Endothelial cell of umbilical vein (primary cell): ENCODE data around the gene THSD4. TPM values are rescaled to one million over a fixed set of nuclear protein-coding genes. Genes with fewer than 3 reads are reported as not detected.

ENCODE experiments used
- BruUV-seq: library from RNA; stranded (reverse); fragments of 400-500 nt; replicated peaks from 2 replicates; lab custom pipeline; 2021; lab: Mats Ljungman, UMichigan
- CTCF ChIA-PET: fragments of 300-600, 350-600 bp; sonication (Branson Sonifier 250); formaldehyde crosslinking; loops from one replicate; lab custom pipeline; 2021; ENCODE audit warnings: antibody characterized with exemption, inconsistent platforms; lab: Charles Lee
- POLR2A ChIA-PET: fragments of 300-600, 350-600 bp; sonication (Branson Sonifier 250); formaldehyde crosslinking; loops from one replicate; lab custom pipeline; 2021; ENCODE audit warnings: antibody characterized with exemption, inconsistent platforms; lab: Charles Lee
- DNase-seq: peaks from one replicate; pipeline ENCODE4 v3.0.0-alpha.2; 2011; ENCODE audit warnings: low read depth, low spot score
- FAIRE-seq: peaks from 2 replicates; lab custom pipeline; 2011; peaks lifted over from hg19 to GRCh38; lab: Jason Lieb, UNC
- H2AFZ ChIP-seq: 2 replicates; pipeline ENCODE4 v1.6.0; 2012; ENCODE audit warnings: low read depth, low read length, control low read depth, inconsistent platforms
- H3K27ac ChIP-seq: 2 replicates; pipeline ENCODE4 v1.5.1; 2011; ENCODE audit warnings: low read depth, mild to moderate bottlenecking, control low read depth, low read length, moderate library complexity; ENCODE audit not compliant: insufficient read depth
- H3K27me3 ChIP-seq, 2 experiments: 2 replicates each; pipeline versions ENCODE4 v1.6.0 to v1.6.1; 2011; ENCODE audit warnings: low read length in 2 of 2, mixed read lengths in 1 of 2; ENCODE audit not compliant: control insufficient read depth in 2 of 2, insufficient read depth in 2 of 2
- H3K36me3 ChIP-seq, 2 experiments: 2 replicates in 1 of 2; 3 replicates in 1 of 2; pipeline ENCODE4 v1.5.1; 2011; ENCODE audit warnings: low read length in 2 of 2, mild to moderate bottlenecking in 1 of 2, moderate library complexity in 1 of 2; ENCODE audit not compliant: control insufficient read depth in 2 of 2, insufficient read depth in 2 of 2; ENCODE audit errors: extremely low read depth in 1 of 2
- H3K4me1 ChIP-seq: 3 replicates; pipeline ENCODE4 v1.5.1; 2011; ENCODE audit warnings: mild to moderate bottlenecking, low read length; ENCODE audit not compliant: control insufficient read depth, insufficient read depth; ENCODE audit errors: extremely low read depth
- H3K4me2 ChIP-seq: 2 replicates; pipeline ENCODE4 v1.6.1; 2011; ENCODE audit warnings: low read length, control low read depth, mixed read lengths; ENCODE audit not compliant: insufficient read depth
- H3K4me3 ChIP-seq, 3 experiments: fragments of 200-600 bp in 1 of 3; sonication (generic), shearing (Covaris generic) in 1 of 3; replicated peaks in 1 of 3; 2 replicates each; pipeline ENCODE4 v1.5.1; 2011 to 2016; ENCODE audit warnings: control low read depth in 3 of 3, low read length in 3 of 3, mild to moderate bottlenecking in 2 of 3, inconsistent platforms in 1 of 3, low read depth in 1 of 3, moderate library complexity in 1 of 3; ENCODE audit not compliant: insufficient read depth in 1 of 3
- H3K79me2 ChIP-seq: 2 replicates; pipeline ENCODE4 v1.6.0; 2012; ENCODE audit warnings: low read length, inconsistent platforms; ENCODE audit not compliant: control insufficient read depth, insufficient read depth
- H3K9ac ChIP-seq: replicated peaks from 2 replicates; pipeline ENCODE3; 2011; ENCODE audit warnings: low read length, control low read depth; ENCODE audit not compliant: insufficient read depth; ENCODE audit errors: extremely low read depth
- H3K9me1 ChIP-seq: replicated peaks from 3 replicates; pipeline ENCODE4 v1.6.0; 2011; ENCODE audit warnings: mild to moderate bottlenecking, low read length; ENCODE audit not compliant: control insufficient read depth, insufficient read depth; ENCODE audit errors: extremely low read depth
- H3K9me3 ChIP-seq: replicated peaks from 2 replicates; pipeline ENCODE4 v1.5.1; 2012; ENCODE audit warnings: low read length, inconsistent platforms; ENCODE audit not compliant: control insufficient read depth, insufficient read depth
- H4K20me1 ChIP-seq: replicated peaks from 2 replicates; pipeline ENCODE3; 2011; ENCODE audit warnings: mild to moderate bottlenecking, low read length; ENCODE audit not compliant: control insufficient read depth, insufficient read depth; ENCODE audit errors: extremely low read depth
- CTCF ChIP-seq, 2 donors: IDR thresholded peaks; 1 replicate in 1 of 2; 2 replicates in 1 of 2; pipeline ENCODE4 v1.5.1; 2011; ENCODE audit warnings: low read length in 2 of 2, mild to moderate bottlenecking in 2 of 2, moderate library complexity in 2 of 2, control low read depth in 1 of 2, inconsistent platforms in 1 of 2, low read depth in 1 of 2; ENCODE audit not compliant: insufficient read depth in 1 of 2; ENCODE audit errors: extremely low read depth in 1 of 2
- EZH2 ChIP-seq: IDR thresholded peaks from 2 replicates; pipeline ENCODE4 v1.6.1; 2012; ENCODE audit warnings: borderline replicate concordance, low read depth, mild to moderate bottlenecking, moderate library complexity, low read length, inconsistent platforms; ENCODE audit not compliant: severe bottlenecking
- FOS ChIP-seq: IDR thresholded peaks from 2 replicates; pipeline ENCODE4 v1.6.1; 2011; ENCODE audit warnings: mild to moderate bottlenecking, low read length, moderate library complexity, borderline replicate concordance; ENCODE audit not compliant: insufficient read depth
- GATA2 ChIP-seq: IDR thresholded peaks from 2 replicates; pipeline ENCODE4 v1.7.0; 2011; ENCODE audit warnings: low read depth, mild to moderate bottlenecking, moderate library complexity, mixed read lengths, low read length; ENCODE audit not compliant: insufficient read length, insufficient read depth
- JUN ChIP-seq: IDR thresholded peaks from 2 replicates; pipeline ENCODE4 v1.6.1; 2011; ENCODE audit warnings: borderline replicate concordance, low read depth; ENCODE audit not compliant: insufficient read length, insufficient read depth
- MAX ChIP-seq: IDR thresholded peaks from 2 replicates; pipeline ENCODE4 v1.6.1; 2011; ENCODE audit not compliant: insufficient read depth, insufficient read length
- MYC ChIP-seq: IDR thresholded peaks from one replicate; pipeline ENCODE4 v1.6.1; 2011; ENCODE audit warnings: mild to moderate bottlenecking, low read depth, low read length
- POLR2A ChIP-seq: IDR thresholded peaks from 2 replicates; pipeline ENCODE4 v1.6.1; 2012; ENCODE audit warnings: low read depth, mild to moderate bottlenecking, control low read depth, low read length
- POLR2AphosphoS5 ChIP-seq: IDR thresholded peaks from 2 replicates; pipeline ENCODE4 v1.6.1; 2012; ENCODE audit warnings: low read depth, mild to moderate bottlenecking, control low read depth, low read length, moderate library complexity; ENCODE audit not compliant: insufficient read depth
- dilution Hi-C: fragments of 300-500 bp; cut with MboI; formaldehyde crosslinking; loops from one replicate; pipeline ENCODE4 v1.15.0; 2019; ENCODE audit warnings: low sequenced_read_pairs; ENCODE audit not compliant: extremely low pct_ligation_motif_present
- intact Hi-C: fragments of 100-400 bp; cut with micrococcal nuclease; formaldehyde crosslinking; loops from one replicate; pipeline ENCODE4 v1.10.0; 2022
- polyA plus RNA-seq, 4 experiments: library from polyadenylated mRNA; depleted of rRNA in 3 of 4; stranded (reverse) in 3 of 4; unstranded in 1 of 4; fragments of >200 nt; gene quantifications; 2 replicates each; pipeline versions ENCODE4 v1.2.1 to v1.2.3, GENCODE V29; 2011 to 2012; ENCODE audit warnings: missing spikeins in 1 of 4
- total RNA-seq: library from RNA; stranded (reverse); gene quantifications from 2 replicates; pipeline ENCODE4 v1.2.3, GENCODE V29; 2021

The THSD4 gene
- total and polyA plus RNA-seq, 2 donors (not counting 3 experiments of a cell fraction or from before 2014, with no cell fraction given), result 9.9 to 25.4 TPM

GRCh38 chr15:71627604-71628003 is 512.3 kb downstream of the THSD4 start:
- Histone ChIP-seq H2AFZ (no peak overlapping the region), H4K20me1 (no peaks in the 10 kb centered on the region), H3K36me3 (no peaks in the 10 kb centered on the region), H3K4me1 (no peaks in the 10 kb centered on the region), H3K27ac (no peak overlapping the region), H3K4me2 (no peak overlapping the region), H3K9me1 (no peaks in the 10 kb centered on the region), H3K9ac (no peak overlapping the region), H3K79me2 (no peaks in the 10 kb centered on the region), H3K27me3 (peaks cover 0 to 1% of the 10 kb centered on the region in 2 experiments), H3K4me3 (no peak overlapping the region), H3K9me3 (no peaks in the 10 kb centered on the region)
- intact Hi-C loops (no loop called here), dilution Hi-C loops (no loop called here)
- CTCF ChIA-PET, result interaction anchor here (1.3 to 1.6 kb wide), 2 partner anchors 11 to 52 kb away, joined by 5 to 8 read pairs; no protein-coding TSS in a partner anchor
- FAIRE-seq, result no peak
- no TSS peak for BruUV-seq
- TF ChIP-seq FOS, result no peak
- TF ChIP-seq MAX, result no peak
- no peak for TF ChIP-seq MYC
- no peak for DNase-seq
- POLR2A ChIA-PET, result no interaction called here

GRCh38 chr15:71628988-71629770 is 513.9 kb downstream of the THSD4 start:
- Histone ChIP-seq H3K79me2 (no peaks in the 10 kb centered on the region), H3K9me3 (no peaks in the 10 kb centered on the region), H3K9me1 (no peaks in the 10 kb centered on the region), H3K27me3 (peaks cover 0 to 1% of the 10 kb centered on the region in 2 experiments), H3K4me2 (no peak overlapping the region), H3K4me3 (no peak overlapping the region), H3K27ac (no peak overlapping the region), H3K9ac (no peak overlapping the region), H2AFZ (no peak overlapping the region), H3K4me1 (no peaks in the 10 kb centered on the region), H3K36me3 (no peaks in the 10 kb centered on the region), H4K20me1 (no peaks in the 10 kb centered on the region)
- no TSS peak for BruUV-seq
- intact Hi-C loops (no loop called here), dilution Hi-C loops (no loop called here)
- TF ChIP-seq EZH2 (no peak), FOS (no peak), CTCF (IDR thresholded peaks at IDR 0.05; ENCODE audit: extremely low read depth in 1 of 2, insufficient read depth in 1 of 2, low read depth in 1 of 2, low read length in 2 of 2) (no peak), JUN (no peak), MYC (no peak), GATA2 (no peak), MAX (no peak), POLR2AphosphoS5 (no peak), POLR2A (no peak)
- ChIA-PET POLR2A (no interaction called here), CTCF (no interaction called here)
- DNase-seq (no peak), FAIRE-seq (no peak)
